Activated T-cell treated with anti-CD3 and anti-CD28 coated beads for 4 hours (primary cell): ENCODE results near the gene CIDEB.

ENCODE experiments used
- DNase-seq: peaks from one replicate; pipeline ENCODE4 v3.0.0-alpha.2; 2020

The CIDEB gene

DNA sequence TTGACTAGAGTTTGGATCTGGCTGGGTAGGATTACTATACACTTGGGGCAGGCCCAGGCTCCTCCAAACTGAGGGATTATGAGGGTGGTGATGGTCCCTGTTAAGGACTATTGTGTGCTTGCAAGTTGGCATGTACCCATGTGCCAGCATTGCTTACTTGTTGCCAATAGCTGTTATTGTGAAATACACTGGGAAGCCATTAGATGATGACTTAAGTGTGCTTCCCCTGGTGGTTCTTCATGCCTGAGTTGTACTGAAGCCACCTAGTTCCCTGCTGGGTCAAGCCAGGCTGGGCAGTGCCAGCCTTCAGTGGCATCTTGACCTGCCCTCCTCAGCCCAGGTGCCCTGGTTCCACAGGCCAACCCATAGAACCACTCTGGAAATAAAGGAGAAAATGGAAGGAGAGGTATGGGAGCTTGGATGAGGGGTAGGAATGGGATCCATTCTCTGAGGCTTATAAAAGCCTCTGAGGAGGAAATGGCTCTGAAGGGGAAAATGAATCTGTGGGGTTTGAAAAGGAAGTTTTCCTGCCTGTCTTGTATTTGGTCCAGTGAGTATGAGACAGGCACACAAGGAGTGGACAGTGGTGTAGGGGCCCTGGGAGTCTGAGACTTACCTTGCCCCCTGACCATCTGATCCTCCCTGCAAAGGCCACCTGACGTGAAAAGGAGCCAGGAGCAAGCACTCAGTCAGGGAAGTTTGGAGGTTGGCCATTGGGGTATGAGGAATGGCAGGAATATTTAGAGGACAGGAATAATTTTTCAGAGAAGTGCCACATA, 4.2 kb upstream of the CIDEB start:
- no peak for DNase-seq

DNA sequence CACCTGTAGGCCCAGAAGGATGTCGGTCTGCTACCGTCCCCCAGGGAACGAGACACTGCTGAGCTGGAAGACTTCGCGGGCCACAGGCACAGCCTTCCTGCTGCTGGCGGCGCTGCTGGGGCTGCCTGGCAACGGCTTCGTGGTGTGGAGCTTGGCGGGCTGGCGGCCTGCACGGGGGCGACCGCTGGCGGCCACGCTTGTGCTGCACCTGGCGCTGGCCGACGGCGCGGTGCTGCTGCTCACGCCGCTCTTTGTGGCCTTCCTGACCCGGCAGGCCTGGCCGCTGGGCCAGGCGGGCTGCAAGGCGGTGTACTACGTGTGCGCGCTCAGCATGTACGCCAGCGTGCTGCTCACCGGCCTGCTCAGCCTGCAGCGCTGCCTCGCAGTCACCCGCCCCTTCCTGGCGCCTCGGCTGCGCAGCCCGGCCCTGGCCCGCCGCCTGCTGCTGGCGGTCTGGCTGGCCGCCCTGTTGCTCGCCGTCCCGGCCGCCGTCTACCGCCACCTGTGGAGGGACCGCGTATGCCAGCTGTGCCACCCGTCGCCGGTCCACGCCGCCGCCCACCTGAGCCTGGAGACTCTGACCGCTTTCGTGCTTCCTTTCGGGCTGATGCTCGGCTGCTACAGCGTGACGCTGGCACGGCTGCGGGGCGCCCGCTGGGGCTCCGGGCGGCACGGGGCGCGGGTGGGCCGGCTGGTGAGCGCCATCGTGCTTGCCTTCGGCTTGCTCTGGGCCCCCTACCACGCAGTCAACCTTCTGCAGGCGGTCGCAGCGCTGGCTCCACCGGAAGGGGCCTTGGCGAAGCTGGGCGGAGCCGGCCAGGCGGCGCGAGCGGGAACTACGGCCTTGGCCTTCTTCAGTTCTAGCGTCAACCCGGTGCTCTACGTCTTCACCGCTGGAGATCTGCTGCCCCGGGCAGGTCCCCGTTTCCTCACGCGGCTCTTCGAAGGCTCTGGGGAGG, 3.1 kb upstream of the CIDEB start, which contains the start of gene LTB4R:
TSS of gene LTB4R (plus strand) at position 857 of the 959 bp plus-strand sequence. CDS start 4,150 bp downstream, outside the sequence.
- peak; percentile 31 for DNase-seq

DNA sequence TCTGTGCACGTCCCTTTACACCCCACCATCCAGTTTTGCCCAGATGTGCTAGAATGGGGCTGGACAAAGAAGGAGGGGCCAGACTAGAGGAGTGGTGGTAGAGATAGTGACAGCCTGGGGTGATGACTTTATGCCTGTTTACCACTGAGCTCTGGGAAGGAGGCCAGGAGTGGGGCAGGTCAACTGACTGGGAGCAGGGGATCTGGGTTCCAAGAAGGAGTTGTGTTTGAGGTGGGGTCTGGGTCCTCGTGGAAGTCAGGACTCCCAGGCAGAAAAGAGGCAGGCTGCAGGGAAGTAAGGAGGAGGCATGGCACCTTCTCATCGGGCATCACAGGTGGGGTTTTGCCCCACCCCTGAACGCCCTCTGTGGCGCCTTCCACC, 2.5 kb upstream of the CIDEB start:
- DNase-seq = no peak

DNA sequence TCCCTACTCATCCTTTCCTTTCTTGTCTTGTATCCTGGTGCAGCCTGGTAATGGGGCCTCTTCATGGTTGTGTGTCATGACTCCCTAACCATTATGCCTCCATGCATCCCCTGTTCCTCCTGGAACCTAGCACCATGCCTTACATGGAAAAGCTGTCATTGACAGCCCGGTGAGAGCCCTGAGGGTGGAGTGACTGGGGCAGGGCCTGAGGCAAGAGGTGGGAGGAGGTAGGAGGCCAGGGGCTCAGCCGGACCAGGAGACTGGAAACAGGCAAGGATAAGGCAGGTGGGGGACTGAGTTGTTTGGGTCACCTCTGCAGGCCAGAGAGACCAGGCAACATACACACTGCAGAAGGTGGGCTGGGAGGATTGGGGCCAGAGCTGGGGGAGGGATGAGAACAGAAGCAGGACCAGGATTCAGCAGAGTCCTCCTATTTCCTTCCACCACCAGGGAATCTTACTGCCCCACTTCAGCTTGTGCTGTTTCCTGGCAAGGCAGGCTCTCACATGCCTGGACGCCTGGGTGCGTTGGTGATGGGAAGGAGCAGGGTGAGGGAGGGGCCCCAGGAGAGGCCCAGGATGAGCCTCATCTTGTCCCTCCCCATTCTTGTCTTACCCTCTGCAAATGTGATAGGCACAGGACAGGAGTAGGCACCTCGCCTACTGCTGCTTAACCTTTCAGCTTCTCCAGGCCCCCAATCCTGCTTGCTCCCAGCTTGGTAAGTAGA, 1.9 kb upstream of the CIDEB start, which contains the start of gene LTB4R2:
TSS of gene LTB4R2 (plus strand) at position 603 of the 727 bp plus-strand sequence. CDS start 525 bp downstream, outside the sequence.
- no peak for DNase-seq

DNA sequence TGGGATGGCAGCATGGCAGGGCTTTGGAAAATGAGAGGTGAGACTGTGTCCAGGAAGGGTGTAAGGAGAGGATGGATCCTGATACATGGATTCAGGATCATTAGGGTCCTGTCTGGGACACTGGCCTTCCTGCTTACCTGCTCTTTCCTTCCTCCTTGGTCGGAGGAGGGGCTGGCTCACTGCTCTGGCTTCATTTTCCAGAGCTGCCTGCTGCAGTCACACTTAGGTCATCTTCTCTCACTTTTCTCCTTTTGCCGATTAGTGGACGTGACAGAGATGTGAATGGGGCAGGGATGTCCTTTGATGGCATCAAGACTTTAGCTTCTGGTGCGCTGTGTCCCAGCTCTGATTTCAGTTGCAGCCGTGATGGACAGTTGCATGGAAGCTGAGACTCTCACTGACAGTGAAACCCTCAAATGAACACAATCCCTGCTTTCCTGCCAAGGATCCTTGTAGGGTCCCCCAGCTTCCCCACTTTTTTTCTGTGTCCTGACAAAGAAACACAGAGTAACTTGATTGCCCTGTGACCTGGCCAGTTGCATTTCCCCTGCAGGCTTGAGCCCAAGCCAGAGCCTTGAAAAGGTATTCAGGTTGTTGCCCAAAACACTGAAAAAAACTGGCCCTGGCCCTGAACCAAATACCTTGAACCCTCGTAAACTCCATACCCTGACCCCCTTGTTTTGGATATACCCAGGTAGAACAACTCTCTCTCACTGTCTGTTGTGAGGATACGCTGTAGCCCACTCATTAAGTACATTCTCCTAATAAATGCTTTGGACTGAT, 756 bp upstream of the CIDEB start:
- no peak for DNase-seq

DNA sequence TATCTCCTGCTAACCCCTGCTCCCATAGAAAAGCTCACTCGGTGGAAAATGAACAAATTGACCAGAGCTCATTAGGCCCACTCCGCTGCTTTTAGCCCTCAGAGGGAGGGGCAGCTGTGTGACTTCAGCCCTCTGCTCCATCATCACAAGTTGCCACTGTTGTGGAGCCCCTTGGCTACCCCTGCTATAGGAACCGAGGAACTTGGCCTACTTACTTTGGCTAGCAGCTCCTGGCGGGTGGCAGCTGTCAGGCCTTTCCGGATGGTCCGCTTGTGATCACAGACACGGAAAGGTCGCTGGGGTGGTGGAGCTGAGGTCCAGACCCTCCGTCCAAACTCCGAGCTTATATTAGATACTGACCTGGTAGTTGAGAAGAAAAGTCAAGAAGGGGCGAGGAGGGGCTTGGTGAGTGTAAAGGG, 612 bp downstream of the CIDEB start:
- no peak for DNase-seq

DNA sequence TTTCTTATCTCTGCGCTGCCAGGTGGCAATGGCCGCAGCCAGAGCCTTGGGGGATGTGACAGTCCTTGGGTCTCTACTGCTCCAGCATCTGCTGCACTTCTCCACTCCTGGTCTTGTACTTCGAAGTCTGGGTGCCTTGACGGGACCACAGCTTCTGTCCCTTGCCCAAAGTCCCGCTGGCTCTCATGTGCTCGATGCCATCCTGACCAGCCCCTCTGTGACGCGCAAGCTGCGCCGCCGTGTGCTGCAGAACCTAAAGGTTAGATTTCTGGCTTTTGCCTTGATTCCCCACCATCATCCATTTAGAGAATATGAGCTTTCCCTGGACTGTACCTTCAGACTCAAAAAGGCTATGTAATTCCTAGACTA, 3.8 kb downstream of the CIDEB start:
- DNase-seq = no peak

DNA sequence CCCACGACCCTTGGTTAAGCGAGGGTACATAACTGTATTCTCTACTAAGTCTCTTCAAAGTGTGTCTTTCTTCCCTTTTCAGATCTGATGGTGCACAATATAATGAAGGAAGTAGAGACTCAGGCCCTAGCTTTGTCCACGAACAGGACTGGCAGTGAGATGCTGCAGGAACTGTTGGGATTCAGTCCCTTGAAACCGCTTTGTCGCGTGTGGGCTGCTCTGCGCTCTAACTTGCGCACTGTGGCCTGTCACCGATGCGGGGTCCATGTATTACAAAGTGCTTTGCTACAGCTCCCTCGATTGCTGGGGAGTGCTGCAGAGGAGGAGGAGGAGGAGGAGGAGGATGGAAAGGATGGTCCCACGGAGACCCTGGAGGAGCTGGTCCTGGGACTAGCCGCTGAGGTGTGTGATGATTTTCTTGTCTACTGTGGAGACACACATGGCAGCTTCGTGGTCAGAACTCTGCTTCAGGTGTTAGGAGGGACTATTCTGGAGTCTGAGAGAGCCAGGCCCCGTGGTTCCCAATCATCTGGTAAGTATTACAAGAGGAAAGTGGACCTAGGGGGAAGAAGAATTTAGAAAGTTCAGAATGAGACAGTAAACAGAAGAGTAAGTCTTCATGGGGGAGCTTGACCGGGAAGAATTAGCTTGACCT, 7.3 kb downstream of the CIDEB start:
- DNase-seq = no peak

DNA sequence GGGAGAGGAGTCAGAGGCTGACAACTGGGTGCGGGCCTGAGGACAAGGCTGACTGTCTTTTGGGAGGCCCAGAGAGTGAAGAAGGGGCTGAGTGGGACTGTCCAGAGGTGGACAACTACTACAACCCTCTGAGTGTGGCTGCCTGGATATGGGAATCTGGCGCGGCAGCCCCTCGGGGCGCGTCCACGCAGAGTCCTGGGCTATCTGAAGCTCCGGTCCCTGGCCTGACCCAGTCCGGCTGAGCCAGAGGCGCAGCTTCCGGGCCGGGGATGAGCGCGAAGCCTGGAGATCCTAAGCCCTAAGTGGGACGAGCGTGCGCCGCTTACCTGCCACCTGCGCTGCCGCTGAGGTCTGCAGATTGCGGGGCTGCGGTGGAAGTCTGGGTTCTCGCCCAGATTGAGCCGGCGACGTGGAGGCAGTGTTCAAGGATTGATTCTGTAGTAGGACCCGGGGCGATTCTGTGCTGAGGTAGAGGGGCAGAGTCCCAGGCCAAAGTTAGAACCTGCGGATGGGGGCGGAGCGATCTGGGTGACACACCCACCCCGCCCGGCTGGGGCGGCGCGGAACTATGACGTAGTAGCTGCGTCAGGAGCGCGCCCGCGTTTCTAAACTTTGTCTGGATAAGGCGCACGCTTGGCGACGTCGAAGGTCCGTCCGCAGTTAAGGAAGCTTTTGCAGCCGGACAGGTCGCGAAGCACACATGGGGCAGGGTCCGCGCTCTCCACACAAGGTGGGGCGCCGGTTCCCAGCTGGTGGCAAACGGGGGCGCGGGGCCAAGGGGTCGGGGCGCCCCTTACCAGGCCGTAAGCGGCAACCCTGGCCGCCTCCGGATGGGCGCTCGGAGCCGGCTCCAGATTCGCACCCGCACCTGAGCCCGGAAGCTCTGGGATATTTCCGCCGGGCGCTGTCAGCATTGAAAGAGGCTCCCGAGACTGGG, 8.3 kb downstream of the CIDEB start, which contains the start of the genes DHRS1 and NOP9:
TSS of gene DHRS1 (minus strand) at position 526 of the 937 bp plus-strand sequence. CDS start 674 bp downstream, outside the sequence.
TSS of gene NOP9 (plus strand) at position 596 of the 937 bp plus-strand sequence. CDS start at position 701, 105 bp downstream.
- DNase-seq = peak; percentile 92

DNA sequence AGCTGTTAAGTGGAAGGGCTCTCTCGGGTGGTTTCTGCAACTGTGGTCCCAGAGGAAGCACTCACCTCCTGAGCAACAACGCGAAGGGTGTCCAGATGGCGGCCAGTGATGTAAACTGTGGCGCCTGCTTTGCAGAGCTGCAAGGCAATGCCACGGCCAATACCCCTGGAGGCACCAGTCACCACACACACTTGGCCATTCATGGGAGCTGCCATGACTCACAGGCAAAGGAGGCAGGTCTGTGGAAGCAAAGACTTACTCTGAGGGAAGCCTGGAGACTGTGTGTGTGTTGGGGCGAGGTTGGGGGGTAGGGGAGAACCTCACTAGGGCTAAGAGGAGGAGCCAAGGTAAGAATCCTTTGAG, 8.9 kb downstream of the CIDEB start:
- DNase-seq = no peak

DNA sequence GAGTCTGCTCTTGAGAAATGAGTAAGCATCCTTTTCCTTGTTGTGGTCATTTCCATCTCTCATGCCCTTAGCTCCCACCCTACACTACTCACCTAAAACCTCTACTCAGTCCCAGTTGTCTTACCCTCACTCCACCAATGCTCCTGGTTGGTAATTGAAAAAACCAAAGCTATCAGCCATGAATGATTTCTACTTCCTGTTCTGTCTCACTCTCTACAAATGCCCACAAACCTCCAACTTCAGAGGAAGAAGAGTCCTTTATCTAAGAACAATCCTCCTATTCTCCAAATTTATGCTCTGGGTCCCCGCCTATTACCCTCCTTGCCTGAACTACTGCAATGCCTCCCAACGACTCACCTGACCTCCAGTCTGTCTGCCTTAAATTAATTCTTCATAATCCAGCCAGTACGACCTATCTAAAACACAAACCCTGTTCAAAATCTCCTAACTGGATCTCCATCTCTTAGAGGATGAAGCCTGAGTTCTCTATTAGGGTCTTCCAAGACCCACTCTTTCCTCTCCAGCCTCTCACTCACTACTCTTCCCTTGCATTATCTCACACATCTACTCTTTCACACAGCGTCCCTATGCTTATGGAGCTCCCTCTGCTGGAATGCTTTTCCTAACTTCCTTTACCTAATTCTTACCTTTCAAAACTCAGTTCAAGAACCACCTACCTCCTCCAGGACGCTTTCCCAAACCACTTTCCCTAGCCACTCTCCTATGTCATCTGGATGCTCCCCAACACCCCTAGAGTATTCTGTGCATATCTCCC, 10.4 kb downstream of the CIDEB start:
- no peak for DNase-seq

DNA sequence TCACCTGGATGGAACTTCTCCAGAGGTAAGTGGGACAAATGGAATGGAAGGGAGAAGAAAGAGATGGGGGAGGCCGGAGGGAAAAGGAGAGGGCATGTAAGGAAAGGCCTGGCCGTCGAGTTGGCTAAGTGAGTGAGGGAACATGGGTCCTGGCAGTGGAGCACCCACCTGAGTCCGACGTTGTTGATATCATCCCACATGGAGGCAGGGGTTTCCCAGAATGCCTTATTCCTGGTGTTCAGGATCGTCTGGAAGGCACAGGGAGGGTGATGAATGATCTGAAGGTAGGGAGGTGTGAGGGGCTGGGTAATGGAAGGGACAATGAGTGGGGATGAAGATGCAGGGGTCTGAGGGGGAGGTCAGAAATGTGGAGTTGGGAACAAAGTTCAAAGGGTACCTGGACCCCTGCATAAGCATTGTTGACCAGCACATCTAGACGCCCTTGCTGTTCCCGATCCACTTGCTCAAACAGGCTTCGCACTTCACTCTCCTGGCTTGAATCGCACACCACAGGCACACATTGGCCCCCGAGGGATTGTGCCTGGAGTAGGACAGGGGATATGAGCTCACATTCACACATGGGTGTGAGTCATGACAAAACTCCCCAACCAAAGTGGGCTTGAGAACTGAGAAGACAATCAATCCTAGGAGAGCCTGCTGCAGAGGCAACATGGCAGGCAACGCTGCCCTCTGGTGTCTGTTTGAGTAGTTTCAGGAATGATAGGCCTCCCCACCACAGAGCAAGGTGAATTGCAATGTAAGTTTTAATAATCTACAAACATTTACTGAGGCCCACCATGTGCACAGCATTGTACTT, 11.2 kb downstream of the CIDEB start:
- DNase-seq = peak; percentile 60

DNA sequence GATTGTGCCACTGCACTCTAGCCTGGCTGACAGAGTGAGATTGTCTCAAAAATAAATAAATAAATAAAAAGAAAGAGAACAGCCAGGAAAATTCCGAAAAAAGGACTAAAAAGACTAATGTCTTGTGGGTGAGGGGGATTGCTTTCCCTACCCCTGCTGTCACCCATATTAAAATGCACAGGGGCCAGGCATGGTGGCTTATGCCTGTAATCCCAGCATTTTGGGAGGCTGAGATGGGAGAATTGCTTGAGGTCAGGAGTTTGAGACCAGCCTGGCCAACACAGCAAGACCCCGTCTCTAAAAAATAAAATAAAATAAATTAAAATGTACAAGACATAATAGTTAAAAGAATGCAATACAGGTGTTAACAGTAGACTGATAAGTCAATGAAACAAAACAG, 14.3 kb downstream of the CIDEB start:
- no peak for DNase-seq

DNA sequence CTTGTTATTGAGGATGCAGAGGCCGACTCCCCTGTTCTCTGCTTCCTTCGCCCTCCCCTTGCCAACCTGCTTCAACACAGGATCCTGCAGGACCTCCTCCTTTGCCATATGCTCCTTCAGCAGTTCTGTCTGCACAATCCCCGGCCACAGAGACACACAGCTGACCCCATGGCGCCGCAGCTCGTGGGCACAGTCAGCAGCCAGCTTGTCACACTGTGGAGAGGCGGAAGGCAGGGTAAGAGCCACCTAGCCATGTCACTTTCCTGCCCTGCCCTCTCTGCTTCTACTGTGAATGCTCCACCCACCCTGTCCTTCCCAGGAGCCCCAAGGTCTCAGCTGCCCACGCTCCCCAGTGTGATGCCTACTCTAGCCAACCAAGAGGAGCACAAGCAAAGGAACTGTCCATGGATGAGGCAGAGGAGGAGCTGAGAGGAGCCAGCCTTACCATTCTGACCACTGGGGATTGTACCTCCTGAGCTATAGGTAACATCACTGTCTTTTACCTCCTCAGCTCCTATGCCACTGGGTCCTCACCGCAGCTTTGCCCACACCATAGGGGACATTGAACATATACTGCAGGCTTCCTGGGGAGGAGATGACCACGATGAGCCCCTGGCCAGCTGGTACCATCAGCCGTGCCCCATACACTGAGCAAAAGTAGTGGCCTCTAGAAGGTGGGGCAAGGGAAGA, 15.5 kb downstream of the CIDEB start:
- DNase-seq = no peak

DNA sequence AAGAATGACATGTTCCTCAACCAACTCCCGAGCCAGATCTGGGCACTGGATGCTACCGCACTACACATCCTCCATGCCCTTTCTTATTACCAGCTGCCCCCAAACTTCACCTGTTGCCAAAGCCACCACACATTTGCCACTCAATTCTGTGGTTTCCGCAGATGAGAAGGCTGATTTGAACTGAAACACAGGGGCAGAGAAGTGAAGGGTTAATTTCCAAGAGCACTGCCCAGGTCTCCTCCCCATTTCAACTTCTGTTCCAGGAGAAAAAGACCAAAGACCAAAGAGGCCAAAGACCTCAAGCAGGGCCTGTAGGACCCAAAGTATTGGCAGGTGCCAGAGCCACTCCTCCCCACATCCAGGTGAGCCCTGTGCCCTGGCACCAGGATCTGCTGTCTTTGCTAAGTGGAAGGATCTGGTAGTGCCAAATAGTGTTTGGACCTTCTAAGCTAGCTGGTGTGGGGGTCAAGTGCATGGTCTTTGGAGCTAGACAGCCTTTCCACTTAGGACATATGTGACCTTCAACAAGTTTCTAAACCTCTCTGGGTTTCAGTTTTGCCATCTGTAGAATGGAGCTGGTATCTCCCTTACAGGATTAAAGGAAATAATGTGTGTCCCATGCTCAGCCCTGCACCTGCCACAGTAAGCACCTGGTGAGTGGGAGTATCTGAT, 16.2 kb downstream of the CIDEB start:
- no peak for DNase-seq

DNA sequence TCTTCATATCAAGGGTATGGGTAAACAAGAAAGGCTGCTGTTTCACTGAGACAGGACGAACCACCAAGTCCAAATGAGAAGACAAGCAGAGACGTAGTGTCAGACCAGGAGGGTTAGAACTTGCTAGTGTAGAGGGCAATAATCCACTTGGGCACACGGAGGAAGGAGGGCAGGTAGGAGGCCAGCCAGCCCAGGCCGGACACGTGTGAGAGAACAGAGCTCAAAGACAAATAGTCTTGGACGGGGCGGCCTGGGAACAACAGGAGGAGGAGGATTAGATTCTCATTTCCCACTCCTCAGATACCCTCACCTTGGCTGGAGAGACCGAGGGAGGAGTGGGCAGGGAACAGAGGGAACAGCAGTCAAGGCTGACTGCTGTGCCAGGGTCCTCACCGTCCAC, 17.0 kb downstream of the CIDEB start:
- no peak for DNase-seq

DNA sequence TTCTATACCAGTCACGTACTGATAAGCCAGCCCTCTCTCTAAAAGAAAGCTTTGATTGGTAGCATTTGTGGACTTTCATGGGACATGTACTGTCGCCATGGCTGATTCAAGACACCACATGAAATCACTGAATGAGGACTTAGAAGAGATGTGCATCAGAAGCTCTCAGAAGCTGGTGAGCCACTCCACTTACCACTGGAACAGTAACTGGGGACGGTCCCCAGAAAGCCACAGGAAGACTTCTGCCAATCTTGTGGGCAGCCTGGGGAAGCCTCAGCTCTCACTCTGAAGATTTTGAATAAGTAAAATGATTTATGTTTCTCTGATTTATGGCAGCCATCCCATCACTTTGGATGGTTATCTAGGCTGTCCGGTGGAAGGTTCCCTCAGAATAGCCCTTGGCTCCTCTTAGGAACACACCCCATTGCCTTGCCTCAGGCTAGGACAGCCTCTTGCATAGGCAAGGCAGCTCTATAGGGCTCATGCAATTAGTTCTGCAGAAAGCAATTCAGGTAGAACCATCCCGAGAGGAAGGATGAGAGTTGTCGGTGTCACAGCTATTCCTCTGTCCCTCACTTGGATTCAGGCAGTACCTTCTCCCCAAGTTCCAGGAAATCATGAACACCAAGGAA, 18.0 kb downstream of the CIDEB start:
- no peak for DNase-seq
